ENCODE data around the gene GRIK4.

- TF ChIP-seq CTCF (conservative IDR thresholded peaks at IDR 0.05) (no peak), EZH2 (IDR thresholded peaks at IDR 0.05; ENCODE audit: low read depth) (no peak)
Observed at GRCh38 chr11:121031167-121031566, 519.6 kb downstream of the GRIK4 start.
